Measurements from ENCODE around the gene HLA-G.
"Not testable (repeated sequence)": the region's sequence is repeated elsewhere in the genome, so short reads cannot be mapped to it uniquely, and the experiment has no call there.

The HLA-G gene

DNA sequence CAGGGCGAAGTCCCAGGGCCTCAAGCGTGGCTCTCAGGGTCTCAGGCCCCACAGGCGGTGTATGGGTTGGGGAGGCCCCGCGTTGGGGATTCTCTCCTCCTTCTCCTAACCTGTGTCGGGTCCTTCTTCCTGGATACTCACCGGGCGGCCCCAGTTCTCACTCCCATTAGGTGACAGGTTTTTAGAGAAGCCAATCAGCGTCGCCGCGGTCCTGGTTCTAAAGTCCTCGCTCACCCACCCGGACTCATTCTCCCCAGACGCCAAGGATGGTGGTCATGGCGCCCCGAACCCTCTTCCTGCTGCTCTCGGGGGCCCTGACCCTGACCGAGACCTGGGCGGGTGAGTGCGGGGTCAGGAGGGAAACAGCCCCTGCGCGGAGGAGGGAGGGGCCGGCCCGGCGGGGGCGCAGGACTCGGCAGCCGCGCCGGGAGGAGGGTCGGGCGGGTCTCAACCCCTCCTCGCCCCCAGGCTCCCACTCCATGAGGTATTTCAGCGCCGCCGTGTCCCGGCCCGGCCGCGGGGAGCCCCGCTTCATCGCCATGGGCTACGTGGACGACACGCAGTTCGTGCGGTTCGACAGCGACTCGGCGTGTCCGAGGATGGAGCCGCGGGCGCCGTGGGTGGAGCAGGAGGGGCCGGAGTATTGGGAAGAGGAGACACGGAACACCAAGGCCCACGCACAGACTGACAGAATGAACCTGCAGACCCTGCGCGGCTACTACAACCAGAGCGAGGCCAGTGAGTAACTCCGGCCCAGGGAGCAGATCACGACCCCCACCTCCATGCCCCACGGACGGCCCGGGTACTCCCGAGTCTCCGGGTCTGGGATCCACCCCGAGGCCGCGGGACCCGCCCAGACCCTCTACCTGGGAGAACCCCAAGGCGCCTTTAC lies at the start of gene HLA-G:
TSS of gene HLA-G (plus strand) at position 247 of the 892 bp plus-strand sequence. CDS start at position 267, 20 bp downstream.
- no peak for DNase-seq

DNA sequence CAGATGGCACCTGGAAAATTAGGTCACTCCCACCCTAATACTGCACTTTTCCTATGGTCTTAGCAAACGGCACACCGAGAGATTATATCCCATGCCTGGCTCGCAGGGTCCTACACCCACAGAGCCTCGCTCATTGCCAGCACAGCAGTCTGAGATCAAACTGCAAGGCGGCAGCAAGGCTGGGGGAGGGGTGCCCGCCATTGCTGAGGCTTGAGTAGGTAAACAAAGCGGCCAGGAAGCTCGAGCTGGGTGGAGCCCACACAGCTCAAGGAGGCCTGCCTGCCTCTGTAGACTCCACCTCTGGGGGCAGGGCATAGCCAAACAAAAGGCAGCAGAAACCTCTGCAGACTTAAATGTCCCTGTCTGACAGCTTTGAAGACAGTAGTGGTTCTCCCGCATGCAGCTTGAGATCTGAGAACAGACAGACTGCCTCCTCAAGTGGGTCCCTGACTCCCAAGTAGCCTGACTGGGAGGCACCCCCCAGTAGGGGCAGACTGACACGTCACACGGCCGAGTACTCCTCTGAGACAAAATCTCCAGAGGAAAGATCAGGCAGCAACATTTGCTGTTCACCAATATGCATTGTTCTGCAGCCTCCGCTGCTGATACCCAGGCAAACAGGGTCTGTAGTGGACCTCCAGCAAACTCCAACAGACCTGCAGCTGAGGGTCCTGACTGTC lies 47.5 kb upstream of the HLA-G start:
- DNase-seq: not testable (repeated sequence)

DNA sequence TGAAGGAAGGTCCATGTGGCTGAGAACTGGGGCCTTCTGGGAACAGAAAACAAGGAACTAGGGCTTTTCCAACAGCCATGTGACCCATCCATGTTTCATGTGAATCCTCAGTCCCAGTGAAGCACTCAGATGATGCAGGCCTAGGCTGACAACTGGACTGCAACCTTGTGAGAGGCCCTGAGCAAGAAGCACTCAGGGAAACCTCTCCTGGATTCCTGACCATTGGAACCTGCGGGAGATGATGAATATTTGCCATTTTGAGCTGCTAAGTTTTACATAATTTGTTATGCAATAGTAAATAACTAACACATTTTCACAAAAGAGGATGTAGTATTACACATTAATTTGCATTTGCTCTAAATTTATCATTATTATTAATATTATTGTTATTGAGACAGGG lies 38.4 kb upstream of the HLA-G start:
- no peak for DNase-seq

DNA sequence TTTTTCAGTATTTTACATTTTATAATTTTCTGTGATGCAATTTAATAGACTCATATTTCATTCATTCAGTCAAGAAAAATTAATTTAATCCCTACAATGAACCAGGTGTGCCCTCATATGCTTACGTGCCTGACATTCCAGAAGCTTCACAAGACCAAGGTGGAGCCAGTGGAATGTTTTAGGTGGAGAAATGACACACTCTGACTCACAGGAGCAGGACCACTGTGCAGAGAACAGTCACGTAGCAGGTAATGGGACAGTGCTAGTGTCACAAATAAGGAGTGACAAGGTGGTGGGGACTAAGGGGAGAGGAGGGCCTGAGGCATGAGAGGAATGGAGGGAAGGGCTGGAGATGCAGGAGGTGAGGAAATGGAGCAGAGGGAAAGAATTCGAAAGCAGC lies 37.0 kb upstream of the HLA-G start:
- DNase-seq: no peak

DNA sequence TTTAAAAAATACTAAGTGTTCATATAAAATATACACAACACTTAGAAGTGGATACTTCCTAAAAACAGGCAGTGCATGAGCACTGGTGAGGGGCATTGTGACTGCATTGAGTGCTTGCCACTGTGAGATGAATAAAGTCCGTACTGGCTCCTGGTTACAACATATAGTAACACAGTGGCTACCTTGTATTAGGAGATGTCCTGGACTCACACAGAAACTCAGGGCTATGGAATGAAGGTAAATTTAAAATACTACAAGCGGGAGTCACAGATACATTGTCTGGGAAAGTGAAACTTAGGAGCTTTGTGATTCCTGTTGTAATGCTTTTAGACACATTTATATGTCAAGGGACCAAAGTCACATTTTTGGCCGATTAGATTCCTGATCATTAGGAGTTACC lies 36.5 kb upstream of the HLA-G start:
- no peak for DNase-seq

DNA sequence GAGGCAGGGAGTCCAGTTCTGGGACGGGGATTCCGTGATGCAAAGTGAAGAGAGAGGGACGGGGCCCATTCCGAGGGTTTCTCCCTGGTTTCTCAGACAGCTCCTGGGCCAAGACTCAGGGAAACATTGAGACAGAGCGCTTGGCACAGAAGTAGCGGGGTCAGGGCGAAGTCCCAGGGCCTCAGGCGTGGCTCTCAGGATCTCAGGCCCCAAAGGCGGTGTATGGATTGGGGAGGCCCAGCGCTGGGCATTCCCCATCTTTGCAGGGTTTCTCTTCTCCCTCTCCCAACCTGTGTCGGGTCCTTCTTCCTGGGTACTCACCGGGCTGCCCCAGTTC lies 35.9 kb upstream of the HLA-G start:
- no peak for DNase-seq

DNA sequence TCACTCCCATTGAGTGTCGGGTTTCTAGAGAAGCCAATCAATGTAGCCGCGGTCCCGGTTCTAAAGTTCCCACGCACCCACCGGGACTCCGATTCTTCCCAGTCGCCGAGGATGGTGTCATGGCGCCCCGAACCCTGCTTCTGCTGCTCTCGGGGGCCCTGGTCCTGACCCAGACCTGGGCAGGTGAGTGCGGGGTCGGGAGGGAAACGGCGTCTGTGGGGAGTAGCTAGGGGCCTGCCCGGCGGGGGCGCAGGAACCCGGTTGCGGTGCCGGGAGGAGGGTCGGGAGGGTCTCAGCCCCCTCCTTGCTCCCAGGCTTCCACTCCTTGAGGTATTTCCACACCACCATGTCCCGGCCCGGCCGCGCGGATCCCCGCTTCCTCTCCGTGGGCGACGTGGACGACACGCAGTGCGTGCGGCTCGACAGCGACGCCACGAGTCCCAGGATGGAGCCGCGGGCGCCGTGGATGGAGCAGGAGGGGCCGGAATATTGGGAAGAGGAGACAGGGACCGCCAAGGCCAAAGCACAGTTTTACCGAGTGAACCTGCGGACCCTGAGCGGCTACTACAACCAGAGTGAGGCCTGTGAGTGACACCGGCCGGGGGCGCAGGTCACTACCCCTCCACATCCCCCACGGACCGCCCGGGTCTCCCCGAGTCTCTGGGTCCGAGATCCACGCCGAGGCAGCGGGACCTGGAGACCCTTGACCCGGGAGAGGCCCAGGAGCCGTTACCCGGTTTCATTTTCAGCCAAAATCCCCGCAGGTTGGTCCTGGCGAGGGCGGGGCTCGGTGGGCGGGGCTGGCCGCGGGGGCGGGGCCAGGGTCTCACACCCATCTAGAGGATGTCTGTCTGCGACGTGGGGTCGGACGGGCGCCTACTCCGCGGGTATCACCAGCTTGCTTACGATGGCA lies 35.2 kb upstream of the HLA-G start:
- DNase-seq: no peak

DNA sequence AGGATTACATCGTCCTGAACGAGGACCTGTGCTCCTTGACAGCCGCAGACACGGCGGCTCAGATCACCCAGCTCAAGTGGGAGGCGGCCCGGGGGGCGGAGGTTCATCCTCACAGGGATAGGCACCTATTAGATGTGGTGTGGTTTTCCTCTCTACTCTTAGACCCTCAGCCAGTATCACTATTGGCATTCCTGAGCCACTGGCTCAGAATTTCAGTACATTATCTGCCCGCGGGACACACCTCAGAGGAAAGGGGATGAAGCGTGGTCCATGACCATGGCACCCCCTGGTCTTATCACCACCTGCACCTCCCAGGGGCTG lies 34.6 kb upstream of the HLA-G start:
- DNase-seq: no peak

DNA sequence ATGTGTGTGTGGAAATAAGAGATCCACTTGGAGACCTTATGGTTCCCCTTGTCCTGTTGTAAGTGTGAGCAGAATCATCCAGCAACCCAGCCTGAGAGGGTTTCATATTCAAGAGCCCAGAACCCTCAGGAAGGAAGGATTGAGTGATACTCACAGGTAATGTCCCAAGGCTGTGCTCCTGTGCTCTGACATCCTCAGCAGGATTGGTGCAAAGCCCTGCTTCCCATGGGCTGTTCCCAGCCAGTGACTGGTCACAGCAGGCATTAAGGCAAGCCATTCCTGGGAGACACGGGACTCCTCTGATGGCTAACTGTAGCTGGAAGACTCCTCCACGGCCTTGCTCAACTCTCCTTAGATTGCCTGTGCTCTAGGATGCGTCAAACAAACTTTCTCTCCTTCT lies 33.8 kb upstream of the HLA-G start:
- no peak for DNase-seq

DNA sequence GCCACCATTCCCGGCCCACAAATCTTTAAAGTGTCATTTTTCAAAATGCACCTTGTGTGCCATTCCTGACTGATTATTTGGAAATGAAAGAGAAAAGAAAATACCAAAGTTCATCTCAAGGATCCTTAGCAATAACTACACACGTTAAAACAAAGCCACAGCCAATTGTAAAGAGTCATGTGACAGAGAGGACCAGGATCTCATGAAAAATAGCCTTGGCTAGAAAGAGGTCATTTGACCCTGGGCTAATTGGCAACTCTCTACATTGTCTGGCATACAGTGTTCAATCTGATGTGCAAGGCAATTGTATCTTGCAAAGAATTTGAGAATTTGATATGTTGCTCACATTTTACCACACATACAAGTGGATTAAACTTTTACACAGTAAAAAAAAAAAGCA lies 31.6 kb upstream of the HLA-G start:
- no peak for DNase-seq

DNA sequence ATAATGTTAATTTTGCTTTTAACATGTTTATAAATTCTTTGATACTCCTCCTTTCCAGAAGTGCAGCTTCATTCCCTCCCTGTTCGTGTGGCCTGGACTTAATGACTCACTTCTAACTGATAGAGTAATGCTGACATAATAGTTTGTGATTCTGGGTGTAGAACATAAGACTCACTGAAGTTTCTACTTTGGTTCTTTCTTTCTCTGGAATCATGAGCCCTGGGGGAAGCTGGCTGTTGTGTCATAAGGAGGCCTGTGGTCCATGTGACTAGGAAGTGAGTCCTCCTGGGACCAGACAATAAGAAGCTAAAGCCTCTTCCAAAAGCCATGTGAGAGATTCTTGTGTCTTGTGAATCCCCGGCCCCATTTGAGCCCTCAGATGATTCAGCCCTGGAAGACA lies 30.5 kb upstream of the HLA-G start:
- DNase-seq: no peak

DNA sequence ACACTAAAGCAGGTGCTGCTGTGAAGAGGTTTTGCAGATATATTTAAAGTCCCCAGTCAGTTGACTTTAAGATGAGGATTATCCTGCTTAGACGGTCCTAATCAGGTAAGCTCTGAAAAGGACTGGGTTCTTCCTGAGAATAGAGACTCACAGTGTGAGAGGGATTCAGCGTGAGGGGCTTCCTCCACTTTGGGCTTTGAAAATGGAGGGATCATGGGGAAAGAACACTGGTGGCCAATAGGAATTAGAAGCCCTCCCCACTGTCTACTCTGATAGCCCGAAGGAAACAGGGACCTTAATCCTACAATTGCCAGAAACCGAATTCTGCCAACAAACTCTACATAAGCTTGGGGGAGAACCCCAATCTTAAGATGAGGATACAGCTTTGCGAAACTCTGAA lies 29.7 kb upstream of the HLA-G start:
- DNase-seq: no peak

DNA sequence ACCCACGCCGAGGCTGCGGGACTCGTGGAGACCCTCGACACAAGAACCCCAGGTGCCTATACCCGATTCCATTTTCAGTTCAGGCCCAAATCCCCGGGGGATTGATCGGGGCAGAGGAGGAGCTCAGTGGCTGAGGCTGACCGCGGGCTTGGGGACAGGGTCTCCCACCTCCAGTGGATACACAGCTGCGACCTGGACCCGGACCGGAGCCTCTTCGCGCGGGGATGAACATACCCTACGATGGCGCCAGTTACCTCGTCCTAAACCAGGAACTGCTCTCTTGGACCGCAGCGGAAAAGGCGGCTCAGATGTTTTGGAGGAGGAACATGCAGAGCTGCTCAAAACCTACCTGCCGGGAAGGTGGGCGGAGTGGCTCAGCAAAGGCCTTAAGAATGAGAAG lies 27.4 kb upstream of the HLA-G start:
- DNase-seq: no peak

DNA sequence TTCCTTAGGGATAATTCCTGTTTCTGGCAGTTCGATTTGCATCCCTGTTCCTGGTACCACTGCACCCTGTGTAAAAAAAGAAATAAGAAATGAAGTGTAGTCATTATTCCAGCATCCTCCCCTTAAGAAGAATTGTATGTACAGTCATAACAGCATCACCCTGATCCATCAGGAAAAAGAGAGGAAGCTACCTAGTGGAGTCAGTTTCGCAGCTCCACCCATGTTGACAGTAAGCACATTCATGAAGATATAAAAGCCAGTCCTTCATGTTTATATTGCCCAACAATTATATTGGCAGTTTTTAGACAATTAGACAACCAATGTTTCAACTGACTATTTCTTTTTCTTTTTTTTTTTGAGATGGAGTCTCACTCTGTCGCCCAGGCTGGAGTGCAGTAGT lies 21.2 kb upstream of the HLA-G start:
- DNase-seq: no peak

DNA sequence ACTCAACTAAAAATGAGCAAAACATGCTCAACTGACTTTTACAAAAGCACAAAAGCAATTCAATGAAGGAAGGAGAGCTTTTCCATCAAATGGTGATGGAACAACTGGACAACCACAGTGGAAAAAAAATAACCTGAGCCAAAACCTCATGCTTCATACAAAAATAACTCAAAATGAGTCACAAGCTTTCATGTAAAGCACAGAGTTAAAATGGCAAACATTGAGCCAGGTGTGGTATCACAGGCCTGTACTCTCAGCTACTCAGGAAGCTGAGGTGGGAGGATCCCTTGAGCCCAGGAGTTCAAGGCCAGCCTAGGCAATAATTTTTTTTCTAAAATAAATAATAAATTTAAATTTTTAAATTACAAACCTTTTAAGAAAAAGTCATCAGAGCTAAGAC lies 18.4 kb upstream of the HLA-G start:
- no peak for DNase-seq

DNA sequence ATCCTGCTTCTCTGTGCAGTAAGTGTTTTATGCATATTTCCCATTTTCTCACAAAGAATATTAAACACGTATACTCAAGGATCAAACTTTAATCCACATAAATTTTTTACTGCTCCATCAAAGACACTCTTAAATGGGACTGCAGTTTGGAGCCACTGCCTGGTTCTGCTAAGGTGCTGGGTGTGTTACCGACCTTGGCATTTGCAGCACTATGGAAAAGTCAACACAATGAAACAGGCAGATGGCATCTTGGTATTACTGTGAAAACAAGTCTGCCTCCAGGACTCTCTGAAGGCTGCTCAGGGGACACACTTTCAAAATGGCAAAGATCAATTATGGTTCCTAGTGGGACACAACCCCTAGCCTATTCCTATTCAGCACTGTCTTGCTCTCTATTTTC lies 17.3 kb upstream of the HLA-G start:
- DNase-seq: no peak

DNA sequence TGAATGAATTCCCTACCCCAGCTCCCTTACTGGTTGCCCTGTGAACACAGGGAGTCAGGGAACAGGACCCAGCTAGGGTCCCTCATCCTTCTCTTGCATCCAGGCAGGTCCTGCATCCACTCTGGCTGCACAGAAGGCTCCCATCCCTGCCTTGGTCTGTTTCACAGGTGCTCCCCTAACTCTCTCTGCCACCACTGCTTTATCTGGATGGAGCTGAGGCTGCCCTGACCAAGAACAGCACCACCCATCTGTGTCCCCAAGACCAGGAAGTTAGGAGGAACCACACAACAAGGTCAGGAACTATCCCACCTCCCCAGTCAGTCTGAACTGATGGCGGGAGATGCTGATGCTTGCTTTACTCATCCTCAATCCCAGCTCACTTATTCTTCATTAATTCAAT lies 16.2 kb upstream of the HLA-G start:
- no peak for DNase-seq

DNA sequence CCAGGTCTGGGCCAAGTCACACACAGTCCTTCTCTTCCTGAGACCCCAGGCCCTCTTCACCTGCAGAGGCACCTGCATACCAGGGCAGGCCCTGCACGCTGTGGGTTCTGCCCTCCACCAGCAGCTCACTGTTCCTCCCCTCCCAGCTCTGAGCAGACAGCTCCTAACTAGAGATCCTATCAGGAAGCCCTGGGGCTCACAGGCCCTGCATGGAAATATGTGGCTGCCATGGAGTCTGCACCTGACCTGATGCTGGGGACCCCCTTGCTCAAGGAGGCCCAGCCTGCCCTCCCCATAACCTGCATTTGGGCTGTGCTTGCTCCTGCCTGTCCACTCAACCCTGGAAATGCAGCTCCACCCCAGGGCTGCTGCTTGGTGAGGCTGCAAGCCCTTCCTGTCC lies 14.6 kb upstream of the HLA-G start:
- no peak for DNase-seq

DNA sequence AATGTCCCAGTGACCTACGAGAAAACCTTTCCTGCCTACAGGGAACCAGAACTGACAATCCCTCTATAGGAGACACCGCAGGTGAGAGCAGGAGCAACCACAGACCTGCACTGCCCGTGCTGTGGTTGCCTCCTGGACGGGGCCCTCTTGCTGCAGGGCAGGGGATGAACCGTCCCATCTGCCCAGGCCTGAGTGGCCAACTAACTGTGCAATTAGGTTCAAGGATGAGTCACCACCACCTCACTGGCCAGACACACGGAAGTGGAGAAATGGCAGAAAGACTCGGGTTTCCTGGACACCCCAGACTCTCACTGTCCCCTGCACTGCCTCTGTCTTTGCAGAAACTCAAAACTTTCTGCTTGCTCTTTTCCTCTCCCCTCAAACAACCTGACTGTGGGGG lies 13.8 kb upstream of the HLA-G start:
- DNase-seq: no peak

DNA sequence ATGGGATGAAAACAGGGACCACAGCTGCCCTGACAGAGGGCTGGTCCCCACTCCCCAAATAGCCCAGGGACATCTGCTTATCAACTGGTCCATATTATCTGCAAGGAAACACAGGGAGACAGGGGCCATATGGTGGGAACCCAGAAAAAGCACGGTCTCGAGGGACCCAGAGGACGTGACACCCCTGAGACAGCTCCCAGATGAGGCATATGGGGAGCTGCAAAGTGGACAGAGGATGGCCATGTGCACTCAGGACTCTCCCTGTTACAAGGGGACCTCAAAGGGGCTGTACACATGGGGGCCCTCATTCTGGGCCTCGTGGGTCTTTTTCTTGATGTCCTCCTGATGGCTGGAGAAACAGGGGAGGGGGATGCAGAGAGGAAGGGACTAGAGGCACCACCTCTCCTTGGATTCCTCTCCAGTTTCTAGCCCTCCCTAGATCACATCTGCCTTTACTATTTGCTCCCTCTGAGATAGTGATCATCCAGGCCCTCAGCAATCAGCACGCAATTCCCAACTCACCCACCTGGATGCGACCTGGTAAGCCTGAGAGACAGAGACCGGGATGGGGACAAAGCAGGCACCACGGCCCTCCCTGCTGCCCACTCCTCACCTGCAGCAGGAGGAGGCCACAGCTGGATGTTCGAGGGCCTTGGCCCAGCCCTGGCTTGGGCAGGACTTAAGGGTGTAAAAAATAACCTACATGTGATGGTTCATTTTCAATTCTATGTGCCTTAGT lies 13.1 kb upstream of the HLA-G start:
- no peak for DNase-seq

DNA sequence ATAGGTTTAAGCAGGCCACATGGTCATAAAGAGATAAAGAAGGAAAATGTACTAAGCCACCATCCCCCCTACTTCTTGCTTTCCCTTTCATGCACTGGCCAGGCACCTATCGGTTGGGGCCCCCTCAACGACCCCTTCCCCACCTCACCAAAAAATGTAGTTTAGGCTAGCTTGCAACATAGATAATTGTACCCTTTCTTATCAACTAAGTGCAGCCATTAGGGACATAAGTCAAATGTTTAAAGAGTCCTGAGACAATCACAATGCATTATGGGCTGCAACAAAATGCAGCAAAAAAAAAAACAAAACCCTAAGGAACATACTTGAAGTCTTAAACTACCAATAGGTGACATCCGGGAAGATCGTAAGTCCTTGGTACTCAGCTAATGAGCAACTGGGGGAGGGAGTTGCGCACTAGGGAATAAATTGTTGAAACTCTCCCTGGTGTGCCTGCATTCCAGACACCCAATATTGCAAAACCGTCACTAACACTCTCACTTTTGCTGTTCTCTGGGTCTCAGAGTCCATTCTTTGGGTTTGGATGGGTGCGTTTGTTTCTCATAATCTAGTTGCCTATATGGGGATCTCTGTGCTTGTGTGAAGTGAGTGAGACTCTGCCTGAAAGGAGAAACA lies 12.4 kb upstream of the HLA-G start:
- DNase-seq: no peak

DNA sequence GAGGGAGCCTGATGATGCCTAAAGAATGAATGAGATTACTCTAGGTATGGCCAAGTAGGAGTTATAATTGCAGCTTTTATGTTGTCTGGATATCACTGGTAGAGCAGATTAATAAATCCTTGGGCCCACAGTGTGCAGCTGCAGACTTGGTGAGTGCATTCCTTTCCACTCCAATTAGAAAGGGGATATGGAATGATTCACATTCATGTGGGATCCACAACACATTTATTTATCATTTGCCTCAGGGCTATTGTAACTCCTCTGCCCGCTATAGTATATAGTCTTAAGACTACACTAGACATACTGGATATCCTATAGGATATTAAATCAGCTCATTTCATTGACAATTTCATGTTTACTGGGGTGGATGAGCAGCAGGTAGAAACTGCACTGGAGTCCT lies 11.6 kb upstream of the HLA-G start:
- DNase-seq: no peak

DNA sequence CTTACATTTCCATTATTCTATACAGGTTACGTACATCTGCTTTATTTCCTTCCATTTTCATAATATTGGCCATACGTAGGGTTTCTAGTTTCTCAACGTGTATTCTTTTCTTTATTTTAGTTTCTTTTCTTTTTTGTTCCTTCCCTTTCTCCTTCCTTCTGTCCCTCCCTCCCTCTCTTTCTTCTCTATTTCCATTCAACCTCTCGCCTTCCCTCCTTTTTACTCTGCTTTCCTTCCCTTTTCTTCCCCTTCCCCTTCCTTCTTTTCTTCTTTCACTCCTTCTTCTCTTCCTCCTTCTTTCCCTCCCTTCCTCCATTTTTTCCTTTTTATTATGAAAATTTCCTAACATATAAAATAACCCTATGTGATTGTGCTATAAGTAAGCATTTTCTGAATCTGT lies 8.7 kb upstream of the HLA-G start:
- no peak for DNase-seq

Data from NCI-H1417 treated with DMSO at 0.1 percent for 48 hours (cell line).